8988T (cell line): Measurements from ENCODE around the gene TMEFF1.
A peak's percentile ranks its signal among the peaks of the same experiment; 100 is the strongest.

Experiments
- DNase-seq: peaks from one replicate; pipeline ENCODE4 v3.0.0; 2011

The TMEFF1 gene

DNA sequence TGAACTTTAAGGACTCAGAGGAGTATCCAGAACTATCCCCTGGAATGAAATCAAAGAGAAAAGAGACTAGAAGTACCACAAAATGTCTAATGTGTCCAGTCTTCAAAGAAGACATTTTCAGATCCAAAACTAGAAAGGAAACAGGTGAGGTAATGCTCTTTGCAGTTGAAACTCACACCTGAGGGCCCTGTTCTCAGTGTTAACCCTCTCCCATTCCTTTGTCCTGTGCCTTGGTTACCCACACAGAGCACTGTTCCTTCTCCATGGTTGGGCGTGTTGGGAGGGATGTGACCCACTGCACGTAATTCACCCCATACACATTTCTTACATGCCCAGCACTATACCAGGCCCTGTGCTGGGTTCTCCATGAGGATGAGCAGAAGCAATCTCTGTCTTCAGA lies 24.7 kb upstream of the TMEFF1 start:
- no peak for DNase-seq

DNA sequence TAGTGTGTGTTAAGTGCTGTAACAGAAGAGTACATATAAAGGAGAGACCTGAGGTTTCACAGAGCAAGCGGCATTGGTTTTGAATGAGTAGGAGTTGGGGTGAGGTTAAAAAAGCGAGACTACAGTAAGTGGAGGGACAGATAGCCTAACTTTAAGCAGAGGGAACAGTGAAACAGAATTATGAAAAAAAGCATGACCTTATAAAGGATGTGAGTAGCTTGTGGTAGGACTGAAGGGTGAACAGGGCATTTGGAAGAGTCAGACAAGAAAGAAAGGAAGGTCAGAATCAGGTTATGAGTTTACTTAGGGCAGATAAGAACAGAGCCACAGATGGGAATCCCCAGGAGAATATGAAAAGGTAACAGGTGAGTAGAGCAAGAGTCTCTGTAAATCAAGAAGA lies 23.5 kb upstream of the TMEFF1 start:
- DNase-seq, result no peak

GRCh38 chr9:100452894-100453293 lies 20.1 kb upstream of the TMEFF1 start:
- no peak for DNase-seq

- DNase-seq, result no peak
Measured at GRCh38 chr9:100455470-100455869, 17.5 kb upstream of the TMEFF1 start.

GRCh38 chr9:100457517-100457916 lies 15.4 kb upstream of the TMEFF1 start:
- DNase-seq, result no peak

DNA sequence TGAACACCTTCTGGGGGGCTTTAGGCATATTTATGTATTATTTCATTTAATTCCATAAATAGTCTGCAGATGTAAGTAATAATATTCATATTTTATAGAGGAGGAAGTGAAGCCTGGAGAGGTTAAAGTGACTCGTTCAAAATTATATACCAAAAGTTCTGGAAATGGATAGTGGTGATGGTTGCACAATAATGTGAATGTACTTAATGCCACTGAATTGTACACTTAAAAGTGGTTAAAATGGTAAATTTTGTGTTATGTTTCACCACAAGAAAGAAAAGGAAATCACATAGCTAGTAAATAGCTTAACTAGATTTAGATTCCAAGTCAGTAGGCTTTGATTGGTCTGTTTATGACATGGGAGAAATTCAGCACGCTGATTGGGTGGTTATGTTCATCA lies 13.0 kb upstream of the TMEFF1 start:
- no peak for DNase-seq

- no peak for DNase-seq
Measured at GRCh38 chr9:100465274-100465673, 7.7 kb upstream of the TMEFF1 start.

DNA sequence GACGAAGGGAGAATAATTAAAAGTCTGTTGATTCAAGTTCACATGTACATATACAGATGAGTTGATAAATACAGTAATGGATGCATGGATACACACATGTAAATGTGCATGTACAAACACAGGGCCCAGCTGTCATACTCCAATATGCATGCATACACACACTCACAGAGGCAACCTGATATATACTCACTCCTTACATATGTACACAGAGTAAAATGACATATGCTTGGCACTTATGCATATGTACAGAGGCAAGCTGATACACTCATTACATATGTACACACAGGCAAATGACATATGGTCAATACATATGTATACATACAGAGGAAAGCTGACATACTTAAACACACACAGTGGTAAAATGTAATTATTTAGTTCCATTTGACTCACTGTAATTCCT lies 7.2 kb upstream of the TMEFF1 start:
- DNase-seq, result no peak

DNA sequence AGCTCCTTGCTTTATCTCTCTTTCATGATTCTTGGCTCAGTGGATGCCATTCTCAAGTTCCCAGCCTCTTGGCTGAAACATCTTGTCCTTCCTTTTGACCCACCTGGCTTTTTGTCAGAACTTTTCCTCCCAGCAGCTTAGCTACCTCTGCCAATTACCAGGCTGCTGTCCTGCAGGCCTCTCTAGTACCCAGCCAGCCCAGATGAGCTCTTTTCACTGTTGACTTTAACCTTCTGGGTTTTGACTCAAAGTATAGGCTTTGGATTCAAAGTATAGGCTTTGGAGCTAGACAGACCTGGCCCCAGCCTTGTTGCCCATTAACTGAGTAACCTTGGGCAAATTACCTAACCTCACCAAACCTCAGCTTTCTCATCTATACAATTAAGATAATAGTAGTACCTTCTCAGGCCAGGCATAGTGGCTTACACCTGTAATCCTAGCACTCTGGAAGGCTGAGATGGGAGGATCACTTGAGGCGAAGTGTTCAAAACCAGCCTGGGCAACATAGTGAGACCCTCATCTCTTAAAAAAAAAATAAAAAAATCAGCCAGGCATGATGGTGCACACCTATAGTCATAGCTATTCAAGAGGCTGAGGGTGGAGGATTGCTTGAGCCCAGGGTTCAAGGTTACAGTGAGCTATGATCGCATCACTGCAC lies 6.6 kb upstream of the TMEFF1 start:
- DNase-seq, result no peak

DNA sequence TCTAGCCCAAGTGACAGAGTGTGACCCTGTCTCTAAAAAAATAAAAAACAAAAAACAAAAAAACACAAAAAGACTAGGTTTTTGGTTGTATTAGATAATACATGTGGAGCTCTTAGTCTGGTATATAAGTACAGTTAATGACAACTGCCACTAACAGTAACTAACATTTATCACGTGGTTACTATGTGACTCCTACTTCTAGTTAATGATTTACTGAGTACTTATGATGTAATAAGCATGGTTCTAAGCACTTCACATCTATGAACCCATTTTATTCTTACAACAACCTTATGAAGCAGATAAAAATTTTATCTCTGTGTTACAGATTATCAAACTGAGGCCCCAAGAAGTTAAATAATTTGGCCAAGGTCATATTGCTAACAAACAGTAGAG lies 6.1 kb upstream of the TMEFF1 start:
- no peak for DNase-seq

- DNase-seq, result no peak
Measured at GRCh38 chr9:100468041-100468440, 4.9 kb upstream of the TMEFF1 start.

GRCh38 chr9:100472268-100472667 lies 681 bp upstream of the TMEFF1 start:
- no peak for DNase-seq

DNA sequence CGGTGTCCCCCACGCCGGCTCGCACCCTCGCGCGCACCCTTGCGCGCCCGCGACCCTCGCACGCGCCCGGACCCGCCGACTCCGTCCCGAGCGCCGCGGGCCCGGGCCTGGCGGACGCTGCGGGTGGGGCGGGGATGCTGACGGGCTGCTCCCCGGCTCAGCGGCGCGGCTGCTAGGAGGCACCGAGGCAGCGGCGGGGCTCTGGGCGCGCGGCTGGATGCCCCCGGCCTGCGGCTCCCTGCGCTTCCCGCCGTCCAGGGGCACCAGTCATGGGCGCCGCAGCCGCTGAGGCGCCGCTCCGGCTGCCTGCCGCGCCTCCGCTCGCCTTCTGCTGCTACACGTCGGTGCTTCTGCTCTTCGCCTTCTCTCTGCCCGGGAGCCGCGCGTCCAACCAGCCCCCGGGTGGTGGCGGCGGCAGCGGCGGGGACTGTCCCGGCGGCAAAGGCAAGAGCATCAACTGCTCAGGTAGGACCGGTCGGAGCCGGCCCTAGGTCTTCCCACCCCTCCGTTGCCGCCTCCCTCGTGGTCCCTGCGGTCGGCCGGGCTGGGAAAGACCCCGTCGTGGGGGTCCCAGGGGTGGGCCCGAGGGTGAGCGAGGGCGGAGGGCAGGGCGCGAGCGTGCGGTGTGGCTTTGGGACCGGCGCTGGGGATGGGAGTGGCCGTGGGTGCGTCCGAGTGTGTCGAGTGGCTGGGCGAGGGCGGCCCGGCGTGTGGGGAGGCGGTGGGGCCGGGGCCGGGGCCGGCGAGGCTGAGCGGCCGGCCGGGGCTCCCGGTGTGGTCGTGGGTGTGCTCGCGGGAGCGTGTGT lies 530 bp downstream of the TMEFF1 start:
- peak; percentile 61 for DNase-seq

GRCh38 chr9:100474082-100474923 lies 1.4 kb downstream of the TMEFF1 start:
- DNase-seq, result no peak

- DNase-seq, result no peak
Measured at GRCh38 chr9:100474924-100475276, 2.0 kb downstream of the TMEFF1 start.

- DNase-seq, result no peak
Measured at GRCh38 chr9:100477241-100477640, 4.3 kb downstream of the TMEFF1 start.

- DNase-seq, result no peak
Measured at GRCh38 chr9:100478192-100478591, 5.2 kb downstream of the TMEFF1 start.

- no peak for DNase-seq
Measured at GRCh38 chr9:100479820-100480219, 6.9 kb downstream of the TMEFF1 start.

DNA sequence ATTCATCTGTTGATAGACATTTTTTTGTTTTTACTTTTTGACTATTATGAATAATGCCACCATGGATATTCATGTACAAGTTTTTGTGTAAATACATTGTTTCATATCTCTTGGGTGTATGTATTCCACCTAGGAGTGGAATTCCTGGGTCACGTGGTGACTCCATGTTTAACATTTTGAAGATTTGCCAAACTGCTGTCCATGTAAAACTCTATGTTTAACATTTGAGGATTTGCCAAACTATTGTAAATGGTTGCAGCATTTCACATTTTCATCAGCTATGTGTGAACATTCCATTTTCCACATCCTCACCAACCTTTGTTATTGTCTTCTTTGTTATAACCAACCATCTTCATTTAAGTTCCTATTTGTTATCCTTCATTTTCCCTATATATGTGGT lies 12.2 kb downstream of the TMEFF1 start:
- no peak for DNase-seq

GRCh38 chr9:100486479-100487176 lies 13.7 kb downstream of the TMEFF1 start:
- no peak for DNase-seq

DNA sequence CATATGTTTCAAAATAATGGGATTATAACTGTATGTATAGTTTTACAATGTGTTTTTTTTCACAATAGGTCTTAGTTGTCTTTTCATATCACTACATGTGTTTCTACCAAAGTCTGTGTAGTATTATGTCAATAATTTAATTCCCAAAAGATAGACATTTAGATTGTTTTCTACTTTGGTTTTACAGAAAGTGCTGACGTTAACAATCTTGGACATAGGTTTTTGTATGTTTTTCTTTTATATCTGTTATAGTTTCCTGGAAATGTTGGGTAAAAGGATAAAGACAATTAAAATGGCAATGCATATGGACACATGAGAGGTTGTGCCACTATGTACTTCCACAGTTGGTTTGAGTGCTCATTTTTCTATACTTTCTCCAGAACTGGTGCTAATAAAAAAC lies 15.2 kb downstream of the TMEFF1 start:
- DNase-seq, result no peak

DNA sequence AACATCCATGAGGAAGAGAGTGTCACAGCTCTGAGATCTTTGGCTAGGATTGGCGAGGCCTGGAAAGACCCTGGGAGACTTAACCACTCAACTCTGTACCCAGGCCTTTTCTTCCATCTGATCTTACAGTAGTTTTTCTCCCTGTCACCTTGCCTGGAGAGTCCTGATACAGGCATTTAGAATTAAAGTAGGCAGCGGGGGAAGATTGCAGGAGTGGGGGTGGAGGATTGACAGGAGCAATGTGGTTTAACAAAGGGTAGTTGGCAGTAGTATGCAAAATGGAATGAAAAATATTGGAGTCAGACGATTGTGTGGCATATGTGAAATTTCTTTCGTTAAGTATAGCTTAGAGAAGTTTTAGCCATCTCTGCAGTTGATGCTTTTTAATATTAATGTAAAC lies 16.9 kb downstream of the TMEFF1 start:
- no peak for DNase-seq

DNA sequence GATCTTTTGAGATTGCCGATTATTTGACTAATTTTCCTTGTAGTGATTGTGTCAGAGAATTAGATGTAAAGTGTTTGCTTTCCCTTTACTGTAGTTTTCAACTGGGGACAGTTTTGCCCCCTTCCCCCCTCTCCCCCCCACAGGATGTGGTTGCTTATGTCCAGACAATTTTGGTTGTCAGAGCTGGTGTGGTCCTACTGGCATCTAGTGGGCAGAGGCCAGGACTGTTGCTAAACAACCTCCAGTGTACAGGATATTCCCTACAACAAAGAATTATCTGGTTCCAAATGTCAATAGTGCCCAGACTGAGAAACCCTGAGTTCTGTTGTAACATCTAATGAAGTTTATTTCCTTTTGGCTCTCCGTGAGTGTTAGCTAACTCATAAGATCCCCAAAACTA lies 20.0 kb downstream of the TMEFF1 start:
- DNase-seq, result no peak
